ENCODE results near the gene PPP1R12B. TPM values are rescaled to one million over a fixed set of nuclear protein-coding genes. Genes with fewer than 3 reads are reported as not detected.

The PPP1R12B gene
- total and polyA plus RNA-seq, 2 donors (not counting 3 experiments of a cell fraction or from before 2014, with no cell fraction given): 8.4 to 11.5 TPM

- dilution Hi-C loops (cut with MboI; ENCODE audit: extremely low pct_ligation_motif_present, low sequenced_read_pairs): no loop called here
- POLR2A ChIA-PET: no interaction called here
- H3K79me2 ChIP-seq (ENCODE audit: control insufficient read depth, insufficient read depth, low read length): no peaks in the 10 kb centered on the region
- H3K27ac ChIP-seq (ENCODE audit: insufficient read depth, low read depth, low read length): no peak overlapping the region
- no peak overlapping the region for H3K4me3 ChIP-seq (replicated peaks in 1 of 3; ENCODE audit: insufficient read depth in 1 of 3, low read depth in 1 of 3, low read length in 3 of 3)
- H3K4me2 ChIP-seq (ENCODE audit: insufficient read depth, low read length): no peak overlapping the region
- no peak for TF ChIP-seq POLR2AphosphoS5 (IDR thresholded peaks at IDR 0.05; ENCODE audit: insufficient read depth, low read depth, low read length)
- no peak for TF ChIP-seq GATA2 (IDR thresholded peaks at IDR 0.05; ENCODE audit: insufficient read depth, insufficient read length, low read depth, low read length)
- TF ChIP-seq CTCF (IDR thresholded peaks at IDR 0.05; ENCODE audit: extremely low read depth in 1 of 2, insufficient read depth in 1 of 2, low read depth in 1 of 2, low read length in 2 of 2): no peak
- TF ChIP-seq EZH2 (IDR thresholded peaks at IDR 0.05; ENCODE audit: borderline replicate concordance, low read depth, low read length, severe bottlenecking): no peak
- no peak for TF ChIP-seq MYC (IDR thresholded peaks at IDR 0.05; ENCODE audit: low read depth, low read length)
- TF ChIP-seq JUN (IDR thresholded peaks at IDR 0.05; ENCODE audit: borderline replicate concordance, insufficient read depth, insufficient read length, low read depth): no peak
- TF ChIP-seq MAX (IDR thresholded peaks at IDR 0.05; ENCODE audit: insufficient read depth, insufficient read length): no peak
- no peak for TF ChIP-seq FOS (IDR thresholded peaks at IDR 0.05; ENCODE audit: borderline replicate concordance, insufficient read depth, low read length)
- no peak for TF ChIP-seq POLR2A (IDR thresholded peaks at IDR 0.05; ENCODE audit: low read depth, low read length)
- FAIRE-seq (no peak), DNase-seq (ENCODE audit: low read depth, low spot score) (no peak)
- no peaks in the 10 kb centered on the region for H3K9me1 ChIP-seq (replicated peaks; ENCODE audit: control insufficient read depth, extremely low read depth, insufficient read depth, low read length)
- no peak overlapping the region for H3K9ac ChIP-seq (replicated peaks; ENCODE audit: extremely low read depth, insufficient read depth, low read length)
- no peaks in the 10 kb centered on the region for H4K20me1 ChIP-seq (replicated peaks; ENCODE audit: control insufficient read depth, extremely low read depth, insufficient read depth, low read length)
- BruUV-seq (replicated peaks): no TSS peak
- H3K27me3 ChIP-seq (ENCODE audit: control insufficient read depth in 2 of 2, insufficient read depth in 2 of 2, low read length in 2 of 2): no peaks in the 10 kb centered on the region
- intact Hi-C loops (cut with micrococcal nuclease): no loop called here
- H3K9me3 ChIP-seq (replicated peaks; ENCODE audit: control insufficient read depth, insufficient read depth, low read length): no peaks in the 10 kb centered on the region
- no peaks in the 10 kb centered on the region for H3K4me1 ChIP-seq (ENCODE audit: control insufficient read depth, extremely low read depth, insufficient read depth, low read length)
- H3K36me3 ChIP-seq (ENCODE audit: control insufficient read depth in 2 of 2, extremely low read depth in 1 of 2, insufficient read depth in 2 of 2, low read length in 2 of 2): no peaks in the 10 kb centered on the region
- no peak overlapping the region for H2AFZ ChIP-seq (ENCODE audit: low read depth, low read length)
- CTCF ChIA-PET: no interaction called here
Measured at GRCh38 chr1:202361701-202362100, 13.2 kb downstream of the PPP1R12B start.
